Endothelial cell of umbilical vein (primary cell): ENCODE results near the gene ASTN1.

Experiments used
- CTCF ChIP-seq, 2 donors: IDR thresholded peaks; 1 replicate in 1 of 2; 2 replicates in 1 of 2; pipeline ENCODE4 v1.5.1; 2011; ENCODE audit warnings: low read length in 2 of 2, mild to moderate bottlenecking in 2 of 2, moderate library complexity in 2 of 2, control low read depth in 1 of 2, inconsistent platforms in 1 of 2, low read depth in 1 of 2; ENCODE audit not compliant: insufficient read depth in 1 of 2; ENCODE audit errors: extremely low read depth in 1 of 2
- FOS ChIP-seq: IDR thresholded peaks from 2 replicates; pipeline ENCODE4 v1.6.1; 2011; ENCODE audit warnings: mild to moderate bottlenecking, low read length, moderate library complexity, borderline replicate concordance; ENCODE audit not compliant: insufficient read depth

DNA sequence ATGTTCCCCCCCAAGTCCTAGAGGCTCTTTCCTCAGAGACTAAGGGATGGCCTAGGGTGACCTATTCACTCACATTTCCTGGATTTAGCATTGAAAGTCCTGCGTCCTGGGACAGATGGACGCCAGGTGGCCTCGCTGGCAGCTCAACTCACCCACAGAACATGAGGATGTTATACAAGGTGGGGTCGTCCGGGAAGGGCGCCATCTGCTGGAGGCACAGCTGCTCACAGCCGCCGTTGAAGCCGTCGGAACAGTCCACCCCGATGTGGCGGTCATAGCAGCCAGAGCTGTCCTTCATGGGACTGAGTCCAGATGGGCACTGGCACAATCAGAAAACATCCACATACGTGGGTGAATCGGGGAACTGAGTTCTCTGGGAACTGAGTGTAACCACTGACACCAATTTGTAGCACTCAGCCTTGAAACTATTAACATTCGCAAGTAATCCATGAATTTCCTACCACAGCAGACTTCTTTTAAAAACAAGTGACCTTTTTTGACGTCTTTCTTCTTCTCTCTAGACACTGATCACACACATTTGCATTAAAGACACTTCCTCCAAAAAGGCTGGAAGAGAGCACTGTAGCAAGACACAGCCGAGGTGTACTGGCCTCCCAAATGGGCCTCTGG is 215.4 kb downstream of the ASTN1 start:
- TF ChIP-seq CTCF (IDR thresholded peaks at IDR 0.05; ENCODE audit: extremely low read depth in 1 of 2, insufficient read depth in 1 of 2, low read depth in 1 of 2, low read length in 2 of 2), result peak; percentile 28 to 42
- no peak for TF ChIP-seq FOS
